SK-N-SH (cell line): ENCODE results near the gene ARL4D. TPM values are rescaled to one million over a fixed set of nuclear protein-coding genes. Genes with fewer than 3 reads are reported as not detected.

Source experiments
- CTCF ChIA-PET: fragments of 300-600, 350-600 bp; formaldehyde crosslinking; extraction: SDS; loops from one replicate; lab custom pipeline; 2021; lab: Yijun Ruan, JAX
- POLR2A ChIA-PET: fragments of 350-600 bp; sonication (Branson Sonifier 250); formaldehyde crosslinking; extraction: SDS; loops from one replicate; lab custom pipeline; 2020; ENCODE audit warnings: antibody characterized with exemption, inconsistent platforms; lab: Yijun Ruan, JAX
- DNase-seq: peaks from one replicate; pipeline ENCODE4 v3.0.0; 2012
- H2AFZ ChIP-seq: fragments of 200-600 bp; sonication (generic); 2 replicates; pipeline ENCODE4 v1.8.1; 2016; ENCODE audit warnings: antibody characterized with exemption, mild to moderate bottlenecking, low read depth
- H3F3A ChIP-seq: fragments of 200-600 bp; sonication (generic); replicated peaks from 2 replicates; pipeline ENCODE3; 2016; ENCODE audit warnings: antibody characterized with exemption, mild to moderate bottlenecking; ENCODE audit not compliant: insufficient read depth
- H3K27ac ChIP-seq, 2 experiments: fragments of 200-500 bp in 1 of 2; fragments of 200-600 bp in 1 of 2; sonication (Bioruptor generic) in 1 of 2; sonication (generic), shearing (Covaris generic) in 1 of 2; 2 replicates each; pipeline versions ENCODE4 v1.5.1 to v1.6.1; 2014 to 2016; ENCODE audit warnings: low read depth in 2 of 2, inconsistent platforms in 1 of 2, low read length in 1 of 2, mild to moderate bottlenecking in 1 of 2, mixed read lengths in 1 of 2
- H3K27me3 ChIP-seq: fragments of 200-600 bp; sonication (generic), shearing (Covaris generic); 2 replicates; pipeline ENCODE4 v1.6.1; 2016; ENCODE audit warnings: mixed run types; ENCODE audit not compliant: insufficient read depth
- H3K36me3 ChIP-seq, 2 experiments: fragments of 200-500 bp in 1 of 2; fragments of 200-600 bp in 1 of 2; sonication (Bioruptor generic) in 1 of 2; sonication (generic) in 1 of 2; replicated peaks in 1 of 2; 2 replicates each; pipeline versions ENCODE3 to v1.5.1; 2014 to 2016; ENCODE audit warnings: low read length in 1 of 2, mild to moderate bottlenecking in 1 of 2; ENCODE audit not compliant: insufficient read depth in 2 of 2, control insufficient read depth in 1 of 2
- H3K4me1 ChIP-seq, 2 experiments: fragments of 200-500 bp in 1 of 2; fragments of 200-600 bp in 1 of 2; sonication (Bioruptor generic) in 1 of 2; sonication (generic), shearing (Covaris generic) in 1 of 2; 2 replicates each; pipeline versions ENCODE4 v1.5.1 to v1.6.1; 2014 to 2016; ENCODE audit warnings: low read depth in 1 of 2, low read length in 1 of 2, mixed run types in 1 of 2; ENCODE audit not compliant: insufficient read depth in 2 of 2, control insufficient read depth in 1 of 2
- H3K4me2 ChIP-seq: fragments of 200-600 bp; sonication (generic), shearing (Covaris generic); 2 replicates; pipeline ENCODE4 v1.6.1; 2017; ENCODE audit warnings: mixed run types
- H3K4me3 ChIP-seq, 2 experiments: fragments of 200-500 bp in 1 of 2; fragments of 200-600 bp in 1 of 2; sonication (Bioruptor generic) in 1 of 2; sonication (generic), shearing (Covaris generic) in 1 of 2; 2 replicates each; pipeline versions ENCODE4 v1.5.1 to v1.8.1; 2014 to 2016; ENCODE audit warnings: low read depth in 2 of 2, inconsistent platforms in 1 of 2, low read length in 1 of 2, mild to moderate bottlenecking in 1 of 2, mixed read lengths in 1 of 2, moderate library complexity in 1 of 2
- H3K79me2 ChIP-seq: fragments of 200-600 bp; sonication (generic); 2 replicates; pipeline ENCODE4 v1.8.1; 2017; ENCODE audit warnings: mild to moderate bottlenecking; ENCODE audit not compliant: insufficient read depth
- H3K9ac ChIP-seq: fragments of 200-600 bp; sonication (generic); 2 replicates; pipeline ENCODE4 v1.6.1; 2017; ENCODE audit warnings: mixed run types
- H3K9me2 ChIP-seq: fragments of 200-600 bp; sonication (generic); 2 replicates; pipeline ENCODE4 v1.6.1; 2017; ENCODE audit warnings: mixed run types
- H3K9me3 ChIP-seq: fragments of 200-600 bp; sonication (generic); 2 replicates; pipeline ENCODE4 v1.6.1; 2017; ENCODE audit warnings: mixed run types, mild to moderate bottlenecking, moderate library complexity
- H4K20me1 ChIP-seq: fragments of 200-600 bp; sonication (generic); 2 replicates; pipeline ENCODE4 v1.6.1; 2017; ENCODE audit warnings: mild to moderate bottlenecking, mixed run types; ENCODE audit not compliant: insufficient read depth
- CHD2 ChIP-seq: fragments of 150-350 bp; IDR thresholded peaks from 2 replicates; pipeline ENCODE4 v1.6.1; 2018; ENCODE audit warnings: low read length; ENCODE audit not compliant: partially characterized antibody
- EP300 ChIP-seq, 2 experiments: IDR thresholded peaks; 2 replicates each; pipeline versions ENCODE4 v1.4.0 to v1.6.1; 2012; ENCODE audit warnings: borderline replicate concordance in 1 of 2, low read depth in 1 of 2, low read length in 1 of 2
- JUND ChIP-seq: IDR thresholded peaks from 2 replicates; pipeline ENCODE4 v1.4.0; 2012
- PBX3 ChIP-seq: IDR thresholded peaks from 2 replicates; pipeline ENCODE4; 2012
- TCF12 ChIP-seq: IDR thresholded peaks from 2 replicates; pipeline ENCODE4 v1.4.0; 2012
- ZBTB33 ChIP-seq: IDR thresholded peaks from 2 replicates; pipeline ENCODE4 v1.4.0; 2012; ENCODE audit warnings: low read depth, borderline replicate concordance
- WGBS: methylation state at CpG from one replicate; pipeline ENCODE4 v1.1.6; 2017; ENCODE audit warnings: low lambda C conversion rate; 5-methylcytosine and 5-hydroxymethylcytosine counted together
- polyA plus RNA-seq, 3 experiments: library from polyadenylated mRNA; depleted of rRNA; stranded (reverse); fragments of >200 nt; gene quantifications; 2 replicates each; pipeline ENCODE4 v1.2.3, GENCODE V29; 2012

ARL4D gene
- polyA plus RNA-seq, 1 of the 3 experiments (the other 2 are of a cell fraction): 29.5 TPM

- no peaks in the 10 kb centered on the region for H3K9me2 ChIP-seq
- H3K36me3 ChIP-seq: no peaks in the 10 kb centered on the region
- H4K20me1 ChIP-seq: no peaks in the 10 kb centered on the region
- ChIA-PET CTCF (interaction anchor here (2.3 kb wide), 1 partner anchor 41 kb away, joined by 7 read pairs; no protein-coding TSS in a partner anchor), POLR2A (no interaction called here)
- no peaks in the 10 kb centered on the region for H3K27me3 ChIP-seq
- WGBS: 70% methylated on average over 4 of the region's 4 CpGs
- H2AFZ ChIP-seq: no peak overlapping the region
- no peaks in the 10 kb centered on the region for H3K9me3 ChIP-seq
- H3K9ac ChIP-seq: no peak overlapping the region
- peaks cover 5% of the 10 kb centered on the region for H3F3A ChIP-seq
- no peak overlapping the region for H3K4me2 ChIP-seq
- no peak for DNase-seq
- H3K4me3 ChIP-seq: no peak overlapping the region
- no peaks in the 10 kb centered on the region for H3K79me2 ChIP-seq
- TF ChIP-seq CHD2: no peak
- no peak overlapping the region for H3K27ac ChIP-seq
- 0 out of 4 replicates have a peak, but pooled peaks cover 0 to 7% of the 10 kb centered on the region in 2 experiments for H3K4me1 ChIP-seq
Observed at GRCh38 chr17:43434902-43435319, 36.1 kb downstream of the ARL4D start.

- WGBS: 84% methylated on average over 1 of the region's 1 CpG
- no peak overlapping the region for H3K27ac ChIP-seq
- no peak for DNase-seq
- H4K20me1 ChIP-seq: no peaks in the 10 kb centered on the region
- H3K9me3 ChIP-seq: no peaks in the 10 kb centered on the region
- H3F3A ChIP-seq: peaks cover 7% of the 10 kb centered on the region
- H3K36me3 ChIP-seq: no peaks in the 10 kb centered on the region
- no peak overlapping the region for H2AFZ ChIP-seq
- H3K27me3 ChIP-seq: no peaks in the 10 kb centered on the region
- H3K4me1 ChIP-seq: no peaks in the 10 kb centered on the region
- no peak overlapping the region for H3K4me3 ChIP-seq
- no peaks in the 10 kb centered on the region for H3K79me2 ChIP-seq
- TF ChIP-seq EP300 (IDR thresholded peaks at IDR 0.05; ENCODE audit: borderline replicate concordance in 1 of 2, low read depth in 1 of 2, low read length in 1 of 2): no peak
- no peak for TF ChIP-seq PBX3
- no peak for TF ChIP-seq JUND
- no peak overlapping the region for H3K4me2 ChIP-seq
- ChIA-PET POLR2A (no interaction called here), CTCF (interaction anchor here (1.4 kb wide), 1 partner anchor 329 kb away, joined by 3 read pairs; no protein-coding TSS in a partner anchor)
- no peaks in the 10 kb centered on the region for H3K9me2 ChIP-seq
- no peak overlapping the region for H3K9ac ChIP-seq
Observed at GRCh38 chr17:43437756-43438155, 39.0 kb downstream of the ARL4D start.

GRCh38 chr17:43438626-43439025 lies 39.8 kb downstream of the ARL4D start:
- WGBS: 77% methylated on average over 5 of the region's 5 CpGs
- no peaks in the 10 kb centered on the region for H3K9me3 ChIP-seq
- TF ChIP-seq TCF12: no peak
- TF ChIP-seq ZBTB33: no peak
- H3K4me3 ChIP-seq: no peak overlapping the region
- H2AFZ ChIP-seq: no peak overlapping the region
- no peaks in the 10 kb centered on the region for H3K36me3 ChIP-seq
- H3K79me2 ChIP-seq: no peaks in the 10 kb centered on the region
- ChIA-PET CTCF (no interaction called here), POLR2A (interaction anchor here (0.8 kb wide), 1 partner anchor 38 kb away, joined by 3 read pairs; no protein-coding TSS in a partner anchor)
- H3K4me2 ChIP-seq: no peak overlapping the region
- H3K27ac ChIP-seq: no peak overlapping the region
- no peak overlapping the region for H3K9ac ChIP-seq
- no peaks in the 10 kb centered on the region for H4K20me1 ChIP-seq
- DNase-seq: no peak
- H3F3A ChIP-seq: peaks cover 11% of the 10 kb centered on the region
- no peaks in the 10 kb centered on the region for H3K4me1 ChIP-seq
- no peaks in the 10 kb centered on the region for H3K9me2 ChIP-seq
- no peaks in the 10 kb centered on the region for H3K27me3 ChIP-seq
